ENCODE measurements around the gene OSCP1.

The OSCP1 gene

GRCh38 chr1:36421649-36422048 is 28.6 kb downstream of the OSCP1 start:
- Histone ChIP-seq H3K4me2 (ENCODE audit: low read length) (no peak overlapping the region), H4K20me1 (ENCODE audit: control insufficient read depth, insufficient read depth, low read depth, low read length) (no peaks in the 10 kb centered on the region), H3K4me1 (ENCODE audit: control insufficient read depth, low read length) (peaks cover 25% of the 10 kb centered on the region), H3K4me3 (ENCODE audit: low read length) (no peak overlapping the region), H3K27me3 (ENCODE audit: control insufficient read depth, low read length) (no peaks in the 10 kb centered on the region), H3K36me3 (ENCODE audit: control insufficient read depth, low read length) (no peaks in the 10 kb centered on the region), H3K9me3 (ENCODE audit: control insufficient read depth, insufficient read depth, low read length) (no peaks in the 10 kb centered on the region), H3K9me2 (replicated peaks; ENCODE audit: control insufficient read depth, low read length) (no peaks in the 10 kb centered on the region), H3K27ac (ENCODE audit: low read depth, low read length) (no peak overlapping the region), H3F3A (ENCODE audit: control insufficient read depth, insufficient read depth) (no peaks in the 10 kb centered on the region), H3K79me2 (ENCODE audit: control insufficient read depth, low read length) (no peaks in the 10 kb centered on the region)
- TF ChIP-seq EZH2phosphoT487 (IDR thresholded peaks at IDR 0.05; ENCODE audit: borderline replicate concordance, low read length) (no peak), CTCF (IDR thresholded peaks at IDR 0.05; ENCODE audit: low read depth, low read length, poor library complexity, severe bottlenecking) (no peak)

GRCh38 chr1:36420836-36421317 is 29.4 kb downstream of the OSCP1 start:
- H3F3A ChIP-seq (ENCODE audit: control insufficient read depth, insufficient read depth), result no peaks in the 10 kb centered on the region
- H3K36me3 ChIP-seq (ENCODE audit: control insufficient read depth, low read length), result no peaks in the 10 kb centered on the region
- no peaks in the 10 kb centered on the region for H4K20me1 ChIP-seq (ENCODE audit: control insufficient read depth, insufficient read depth, low read depth, low read length)
- no peaks in the 10 kb centered on the region for H3K9me3 ChIP-seq (ENCODE audit: control insufficient read depth, insufficient read depth, low read length)
- peaks cover 25% of the 10 kb centered on the region for H3K4me1 ChIP-seq (ENCODE audit: control insufficient read depth, low read length)
- TF ChIP-seq CTCF (IDR thresholded peaks at IDR 0.05; ENCODE audit: low read depth, low read length, poor library complexity, severe bottlenecking) (peak; percentile 93), EZH2phosphoT487 (IDR thresholded peaks at IDR 0.05; ENCODE audit: borderline replicate concordance, low read length) (no peak)
- H3K9me2 ChIP-seq (replicated peaks; ENCODE audit: control insufficient read depth, low read length), result no peaks in the 10 kb centered on the region
- H3K27ac ChIP-seq (ENCODE audit: low read depth, low read length), result peak overlapping the region; percentile 22; the same call in 1 of the 2 replicates
- H3K27me3 ChIP-seq (ENCODE audit: control insufficient read depth, low read length), result no peaks in the 10 kb centered on the region
- H3K4me2 ChIP-seq (ENCODE audit: low read length), result peak overlapping the region; percentile 58
- H3K79me2 ChIP-seq (ENCODE audit: control insufficient read depth, low read length), result no peaks in the 10 kb centered on the region
- peak overlapping the region; percentile 30 for H3K4me3 ChIP-seq (ENCODE audit: low read length)

- no peaks in the 10 kb centered on the region for H3K9me3 ChIP-seq (ENCODE audit: control insufficient read depth, insufficient read depth, low read length)
- H3K4me1 ChIP-seq (ENCODE audit: control insufficient read depth, low read length), result peaks cover 25% of the 10 kb centered on the region
- H4K20me1 ChIP-seq (ENCODE audit: control insufficient read depth, insufficient read depth, low read depth, low read length), result no peaks in the 10 kb centered on the region
- no peaks in the 10 kb centered on the region for H3K36me3 ChIP-seq (ENCODE audit: control insufficient read depth, low read length)
- H3K79me2 ChIP-seq (ENCODE audit: control insufficient read depth, low read length), result no peaks in the 10 kb centered on the region
- no peaks in the 10 kb centered on the region for H3K27me3 ChIP-seq (ENCODE audit: control insufficient read depth, low read length)
- H3K27ac ChIP-seq (ENCODE audit: low read depth, low read length), result peak overlapping the region; percentile 22; the same call in 1 of the 2 replicates
- no peaks in the 10 kb centered on the region for H3K9me2 ChIP-seq (replicated peaks; ENCODE audit: control insufficient read depth, low read length)
- peak overlapping the region; percentile 58 for H3K4me2 ChIP-seq (ENCODE audit: low read length)
- H3K4me3 ChIP-seq (ENCODE audit: low read length), result peak overlapping the region; percentile 30
- no peaks in the 10 kb centered on the region for H3F3A ChIP-seq (ENCODE audit: control insufficient read depth, insufficient read depth)
- TF ChIP-seq CTCF (IDR thresholded peaks at IDR 0.05; ENCODE audit: low read depth, low read length, poor library complexity, severe bottlenecking) (no peak), EZH2phosphoT487 (IDR thresholded peaks at IDR 0.05; ENCODE audit: borderline replicate concordance, low read length) (no peak)
These were observed 29.8 kb downstream of the OSCP1 start for GRCh38 chr1:36420409-36420808.

Data from DOHH2 (cell line).